Measurements from ENCODE around the gene MLLT3. TPM values are rescaled to one million over a fixed set of nuclear protein-coding genes. Genes with fewer than 3 reads are reported as not detected.

Gene MLLT3
- total RNA-seq, 3 donors from 2014 or later = 8.8 to 30.3 (median 22.6) TPM

DNA sequence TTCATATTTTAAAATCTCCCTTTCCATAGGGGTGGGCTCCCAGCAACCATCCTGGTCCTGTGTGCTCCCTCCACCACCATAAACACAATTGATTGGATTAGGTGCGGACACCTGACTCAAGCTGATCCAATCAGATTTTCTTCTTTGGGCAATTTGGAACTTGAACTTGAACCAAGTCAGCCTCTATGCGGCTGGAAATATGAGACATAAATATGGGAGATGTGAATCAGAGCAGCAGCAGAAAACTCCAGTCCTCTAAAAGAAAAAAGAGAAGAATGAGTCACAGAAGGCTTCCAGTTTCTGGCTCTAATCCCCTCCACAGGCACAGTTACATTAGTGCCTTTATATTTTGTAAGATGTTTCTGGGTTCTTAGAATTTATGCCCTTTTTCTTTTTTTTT lies 306.6 kb downstream of the MLLT3 start:
- H3K9me3 ChIP-seq = no peaks in the 10 kb centered on the region
- intact Hi-C loops (cut with DNase I; ENCODE audit: low total_unique reads) = no loop called here
- H3K27ac ChIP-seq = no peak overlapping the region
- no peak for DNase-seq (ENCODE audit: low spot score in 2 of 2)
- TF ChIP-seq, protein P1, sequence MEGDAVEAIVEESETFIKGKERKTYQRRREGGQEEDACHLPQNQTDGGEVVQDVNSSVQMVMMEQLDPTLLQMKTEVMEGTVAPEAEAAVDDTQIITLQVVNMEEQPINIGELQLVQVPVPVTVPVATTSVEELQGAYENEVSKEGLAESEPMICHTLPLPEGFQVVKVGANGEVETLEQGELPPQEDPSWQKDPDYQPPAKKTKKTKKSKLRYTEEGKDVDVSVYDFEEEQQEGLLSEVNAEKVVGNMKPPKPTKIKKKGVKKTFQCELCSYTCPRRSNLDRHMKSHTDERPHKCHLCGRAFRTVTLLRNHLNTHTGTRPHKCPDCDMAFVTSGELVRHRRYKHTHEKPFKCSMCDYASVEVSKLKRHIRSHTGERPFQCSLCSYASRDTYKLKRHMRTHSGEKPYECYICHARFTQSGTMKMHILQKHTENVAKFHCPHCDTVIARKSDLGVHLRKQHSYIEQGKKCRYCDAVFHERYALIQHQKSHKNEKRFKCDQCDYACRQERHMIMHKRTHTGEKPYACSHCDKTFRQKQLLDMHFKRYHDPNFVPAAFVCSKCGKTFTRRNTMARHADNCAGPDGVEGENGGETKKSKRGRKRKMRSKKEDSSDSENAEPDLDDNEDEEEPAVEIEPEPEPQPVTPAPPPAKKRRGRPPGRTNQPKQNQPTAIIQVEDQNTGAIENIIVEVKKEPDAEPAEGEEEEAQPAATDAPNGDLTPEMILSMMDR (IDR thresholded peaks at IDR 0.05) = no peak
- TF ChIP-seq POLR2A (IDR thresholded peaks at IDR 0.05) (no peak), POLR2AphosphoS5 (IDR thresholded peaks at IDR 0.05) (no peak)
- H3K36me3 ChIP-seq = no peaks in the 10 kb centered on the region
- H3K4me3 ChIP-seq = no peak overlapping the region
- no peaks in the 10 kb centered on the region for H3K4me1 ChIP-seq
- H3K27me3 ChIP-seq = no peaks in the 10 kb centered on the region

DNA sequence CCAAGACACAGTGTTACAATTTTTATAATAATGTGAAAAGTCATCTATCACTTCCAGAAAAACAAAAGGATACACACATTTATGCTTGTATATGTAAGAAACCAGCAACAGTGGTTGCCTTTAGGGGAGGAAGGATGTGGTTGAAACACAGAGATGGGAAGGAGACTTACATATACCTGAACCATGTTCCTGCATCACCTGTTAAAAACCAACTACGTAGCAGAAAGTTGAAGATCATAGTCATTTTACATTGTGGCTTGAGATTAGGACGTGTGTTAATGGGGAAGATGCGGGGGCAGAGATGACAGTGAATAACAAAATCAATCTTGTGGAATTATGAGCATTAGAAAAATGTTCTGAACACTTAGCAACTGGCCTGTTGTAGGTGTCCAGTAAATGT lies 307.3 kb downstream of the MLLT3 start:
- intact Hi-C loops (cut with DNase I; ENCODE audit: low total_unique reads) = no loop called here
- no peak overlapping the region for H3K4me3 ChIP-seq
- TF ChIP-seq, protein P1 (IDR thresholded peaks at IDR 0.05) = no peak
- TF ChIP-seq POLR2AphosphoS5 (IDR thresholded peaks at IDR 0.05) = no peak
- TF ChIP-seq POLR2A (IDR thresholded peaks at IDR 0.05) = no peak

DNA sequence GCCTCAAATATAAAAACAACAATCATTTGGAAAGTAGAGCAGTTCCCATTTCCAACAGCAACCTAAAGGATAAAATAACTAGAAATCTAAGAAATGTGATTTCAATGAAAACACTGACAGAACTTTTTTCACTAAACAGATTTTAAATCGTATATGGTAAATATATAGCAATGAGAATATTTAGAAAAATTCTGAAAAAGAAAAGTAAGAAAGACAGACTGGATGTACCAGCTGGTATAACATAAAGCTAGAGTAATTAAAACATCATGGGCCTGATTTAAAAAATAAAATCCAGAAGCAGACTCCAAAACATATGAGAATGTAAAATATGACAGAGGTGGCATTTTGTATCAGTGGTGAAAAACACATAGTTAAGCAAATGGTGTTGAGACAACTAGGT lies 308.9 kb downstream of the MLLT3 start:
- Histone ChIP-seq H3K36me3 (no peaks in the 10 kb centered on the region), H3K4me1 (no peaks in the 10 kb centered on the region), H3K27me3 (no peaks in the 10 kb centered on the region), H3K27ac (no peak overlapping the region), H3K9me3 (no peaks in the 10 kb centered on the region), H3K4me3 (no peak overlapping the region)
- TF ChIP-seq, protein P1 (IDR thresholded peaks at IDR 0.05) = no peak
- intact Hi-C loops (cut with DNase I; ENCODE audit: low total_unique reads) = no loop called here
- no peak for DNase-seq (ENCODE audit: low spot score in 2 of 2)

More for the DNA sequence above, 307.3 kb downstream of the MLLT3 start:
- H3K27ac ChIP-seq = no peak overlapping the region
- no peaks in the 10 kb centered on the region for H3K36me3 ChIP-seq
- H3K4me1 ChIP-seq = no peaks in the 10 kb centered on the region
- no peaks in the 10 kb centered on the region for H3K9me3 ChIP-seq
- no peaks in the 10 kb centered on the region for H3K27me3 ChIP-seq
- no peak for DNase-seq (ENCODE audit: low spot score in 2 of 2)

DNA sequence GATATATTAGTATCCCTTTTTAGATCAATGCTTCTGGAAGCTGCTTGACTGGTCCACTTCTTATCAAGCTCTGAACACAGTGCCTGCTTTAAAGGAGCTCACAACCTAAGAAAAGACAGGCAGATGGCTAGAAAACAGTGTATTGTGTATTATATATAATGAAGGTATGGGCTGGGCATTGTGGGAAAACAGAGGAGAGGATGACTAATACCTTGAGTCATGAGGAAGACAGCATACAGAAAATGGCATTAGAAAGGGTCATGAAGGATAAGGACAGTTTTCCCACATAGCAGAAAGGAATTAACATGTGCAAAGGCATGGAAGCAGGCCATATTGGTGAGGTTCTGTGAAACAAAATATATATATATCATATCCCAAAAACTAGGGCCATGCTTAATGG lies 309.6 kb downstream of the MLLT3 start:
- H3K27me3 ChIP-seq = no peaks in the 10 kb centered on the region
- no peak overlapping the region for H3K27ac ChIP-seq
- intact Hi-C loops (cut with DNase I; ENCODE audit: low total_unique reads) = no loop called here
- no peak overlapping the region for H3K4me3 ChIP-seq
- no peak for TF ChIP-seq POLR2A (IDR thresholded peaks at IDR 0.05)
- TF ChIP-seq, protein P1 (IDR thresholded peaks at IDR 0.05) = no peak
- no peak for TF ChIP-seq POLR2AphosphoS5 (IDR thresholded peaks at IDR 0.05)
- H3K4me1 ChIP-seq = no peaks in the 10 kb centered on the region
- H3K36me3 ChIP-seq = no peaks in the 10 kb centered on the region
- no peaks in the 10 kb centered on the region for H3K9me3 ChIP-seq
- no peak for DNase-seq (ENCODE audit: low spot score in 2 of 2)

DNA sequence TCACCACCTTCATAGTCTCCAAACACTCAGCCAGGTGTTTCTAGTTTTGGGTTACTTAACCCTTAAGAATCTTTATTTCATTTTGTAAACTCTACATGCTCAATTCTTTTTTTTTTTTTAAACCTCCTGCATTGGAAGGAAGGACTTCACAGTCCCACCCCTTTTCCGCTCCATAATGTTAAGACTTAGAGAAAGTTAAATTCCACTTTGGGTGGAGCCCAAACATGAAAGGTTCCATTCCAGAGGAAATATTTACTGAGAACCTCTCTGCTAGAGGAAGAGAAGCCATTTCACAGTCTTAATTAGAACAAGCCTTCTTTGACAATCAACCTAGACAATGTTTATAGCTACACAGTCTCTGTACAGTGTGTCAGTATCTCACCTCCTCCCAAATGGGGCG lies 312.3 kb downstream of the MLLT3 start:
- no peaks in the 10 kb centered on the region for H3K4me1 ChIP-seq
- H3K4me3 ChIP-seq = no peak overlapping the region
- intact Hi-C loops (cut with DNase I; ENCODE audit: low total_unique reads) = no loop called here
- no peaks in the 10 kb centered on the region for H3K36me3 ChIP-seq
- TF ChIP-seq, protein P1 (IDR thresholded peaks at IDR 0.05) = no peak
- TF ChIP-seq POLR2AphosphoS5 (IDR thresholded peaks at IDR 0.05) (no peak), POLR2A (IDR thresholded peaks at IDR 0.05) (no peak)
- no peak for DNase-seq (ENCODE audit: low spot score in 2 of 2)
- no peak overlapping the region for H3K27ac ChIP-seq
- H3K9me3 ChIP-seq = no peaks in the 10 kb centered on the region
- no peaks in the 10 kb centered on the region for H3K27me3 ChIP-seq
